ENCODE results near the gene TSSC4.
A peak's percentile ranks its signal among the peaks of the same experiment; 100 is the strongest.

The TSSC4 gene

DNA sequence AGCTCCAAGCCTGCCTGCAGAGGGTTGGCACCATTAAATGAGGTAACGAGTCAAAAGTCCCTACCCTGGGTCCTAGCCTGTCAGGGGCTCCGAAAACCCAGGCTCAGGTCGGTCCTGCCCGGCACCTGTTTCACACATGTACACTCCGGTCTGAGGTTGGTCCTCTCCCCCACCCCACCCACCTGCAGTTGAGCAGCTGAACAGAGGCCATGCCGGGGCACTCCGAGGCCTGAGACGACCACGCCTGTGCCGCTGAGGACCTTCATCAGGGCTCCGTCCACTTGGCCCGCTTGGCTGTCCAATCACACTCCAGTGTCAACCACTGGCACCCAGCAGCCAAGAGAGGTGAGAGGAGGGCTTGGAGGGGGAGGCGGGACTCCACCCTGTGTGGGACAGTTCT lies 1.6 kb downstream of the TSSC4 start:
- DNase-seq, result no peak

- DNase-seq, result no peak
These were observed 2.5 kb downstream of the TSSC4 start for GRCh38 chr11:2402890-2403645.

- no peak for DNase-seq
These were observed 4.2 kb downstream of the TSSC4 start for GRCh38 chr11:2404735-2405196.

- DNase-seq, result no peak
These were observed 5.9 kb downstream of the TSSC4 start for GRCh38 chr11:2406451-2406850.

DNA sequence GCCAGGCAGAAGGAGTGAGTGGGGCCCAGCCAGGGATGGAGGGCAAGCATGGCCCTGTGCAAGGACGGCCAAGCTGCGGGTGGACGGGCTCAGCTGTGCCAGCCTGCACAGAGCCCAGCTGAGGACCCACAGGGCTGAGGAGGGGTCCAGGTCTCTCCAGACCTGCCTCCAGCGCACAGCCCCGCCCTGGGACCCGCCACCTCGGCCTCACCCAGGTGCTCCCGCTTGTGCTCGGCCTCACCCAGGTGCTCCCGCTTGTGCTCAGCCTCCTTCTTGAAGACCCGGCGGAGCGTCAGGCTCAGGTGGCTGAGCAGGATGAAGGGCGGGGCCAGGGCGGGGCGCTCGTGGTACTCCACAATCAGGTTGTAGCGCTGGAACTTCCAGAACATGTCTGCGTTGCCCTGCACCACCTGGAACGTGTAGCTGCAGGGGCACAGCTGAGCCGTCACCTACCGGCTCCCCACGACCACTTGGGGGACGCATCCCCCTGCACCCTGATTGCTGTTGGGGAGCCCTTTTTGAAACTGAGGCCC lies 6.4 kb downstream of the TSSC4 start:
- DNase-seq, result no peak

DNA sequence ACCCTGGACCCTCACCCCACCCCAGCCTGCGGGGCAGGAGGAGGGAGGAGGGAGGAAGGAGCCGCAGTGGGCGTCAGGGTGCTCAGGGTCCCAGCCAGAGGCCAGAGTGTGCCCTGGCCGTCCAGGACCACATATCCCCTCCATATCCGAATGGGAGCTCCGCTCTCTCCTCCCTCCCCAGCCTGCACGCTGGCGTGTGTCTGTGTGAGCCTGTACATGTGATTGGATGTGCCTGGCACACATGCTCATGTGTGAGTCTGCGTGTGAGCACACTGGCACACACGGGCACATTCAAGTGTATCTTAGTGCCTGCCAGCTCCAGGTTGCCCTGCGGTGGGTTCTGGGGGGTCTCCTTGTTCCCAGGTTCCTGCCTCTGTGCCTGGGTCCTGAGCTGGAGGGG lies 8.1 kb downstream of the TSSC4 start:
- DNase-seq, result no peak

DNA sequence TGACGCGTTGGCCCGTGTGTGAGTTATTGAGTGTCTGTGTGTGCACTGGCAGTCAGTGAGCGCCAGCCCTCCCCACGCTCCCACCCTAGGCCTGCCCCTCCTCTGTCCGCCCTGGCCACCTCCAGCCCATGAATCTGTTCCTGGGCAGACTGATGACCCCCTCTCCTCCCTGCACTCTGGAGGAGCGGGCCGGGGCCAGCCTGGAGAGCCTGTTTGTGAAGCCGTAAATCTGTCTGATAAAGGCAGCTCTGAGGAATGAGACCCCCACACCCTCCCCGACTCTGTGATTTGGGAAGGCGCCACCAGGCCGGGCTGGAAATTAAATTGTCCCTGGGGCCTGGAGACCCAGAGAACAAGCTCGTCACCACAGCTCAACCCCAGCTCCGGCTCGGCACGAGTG lies 8.6 kb downstream of the TSSC4 start:
- DNase-seq, result no peak

GRCh38 chr11:2409611-2410468 lies 9.3 kb downstream of the TSSC4 start:
- DNase-seq, result no peak

- DNase-seq, result no peak
These were observed 10.1 kb downstream of the TSSC4 start for GRCh38 chr11:2410616-2411015.

- no peak for DNase-seq
These were observed 11.1 kb downstream of the TSSC4 start for GRCh38 chr11:2411446-2412305.

DNA sequence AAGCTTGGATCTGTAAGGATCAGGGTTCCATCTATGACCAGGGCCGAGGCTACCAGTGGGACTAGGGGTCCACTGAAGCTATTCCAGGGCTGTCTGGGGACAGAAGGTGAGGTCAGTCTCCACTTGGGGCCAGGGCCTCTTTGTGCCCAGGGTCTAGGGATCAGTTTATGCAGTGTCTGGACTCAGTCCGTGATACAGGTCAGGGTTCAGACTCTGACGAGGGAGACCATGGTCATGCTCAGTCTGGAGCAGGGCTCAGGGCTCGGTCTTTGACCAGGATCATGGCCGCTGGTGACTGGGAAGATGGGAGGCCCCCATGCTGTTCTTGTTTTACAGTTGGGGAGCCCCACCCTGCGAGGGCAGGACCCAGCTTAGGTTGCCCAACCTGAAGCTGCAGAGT lies 11.8 kb downstream of the TSSC4 start:
- DNase-seq, result no peak

DNA sequence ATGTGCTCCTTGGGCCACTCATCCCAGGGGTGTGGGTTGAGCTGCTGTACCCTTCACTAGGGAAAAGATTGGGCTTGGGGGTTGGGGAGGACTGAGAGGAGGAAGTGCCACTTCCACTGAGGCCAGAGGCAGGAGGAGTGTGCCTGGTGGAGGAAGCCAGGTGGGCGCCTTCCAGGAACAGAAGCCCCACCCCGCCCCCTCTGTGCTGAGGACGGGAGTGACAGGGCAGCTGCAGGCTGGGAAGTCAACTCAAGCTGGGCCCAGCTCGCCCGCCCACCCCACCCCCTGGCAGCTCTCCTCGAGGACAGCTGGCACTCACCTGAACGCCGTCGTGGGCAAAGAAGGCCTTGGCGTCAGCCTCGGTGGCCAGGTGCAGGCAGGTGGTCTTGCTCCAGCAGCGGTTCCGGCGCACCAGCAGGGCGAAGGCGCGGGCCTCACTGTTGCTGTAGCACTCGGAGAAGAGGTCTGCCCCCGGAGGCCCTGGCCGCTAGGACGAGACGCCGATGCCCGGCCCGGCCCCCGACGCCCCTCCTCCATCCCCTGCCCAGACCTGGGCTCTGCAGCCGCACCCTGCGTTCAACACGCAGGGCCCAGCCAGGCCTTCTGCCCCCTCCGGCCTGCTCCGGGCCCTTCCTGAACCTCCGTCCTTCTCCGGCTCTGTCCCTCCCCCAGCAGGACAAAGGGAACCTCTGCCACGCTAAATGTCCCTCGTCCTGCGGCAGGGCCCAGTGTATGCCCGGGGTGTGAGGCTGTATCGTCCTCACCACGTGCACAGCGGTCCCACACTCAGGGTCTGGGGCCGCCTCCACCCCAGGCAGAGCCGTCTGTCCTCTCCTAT lies 13.4 kb downstream of the TSSC4 start:
- DNase-seq, result no peak

DNA sequence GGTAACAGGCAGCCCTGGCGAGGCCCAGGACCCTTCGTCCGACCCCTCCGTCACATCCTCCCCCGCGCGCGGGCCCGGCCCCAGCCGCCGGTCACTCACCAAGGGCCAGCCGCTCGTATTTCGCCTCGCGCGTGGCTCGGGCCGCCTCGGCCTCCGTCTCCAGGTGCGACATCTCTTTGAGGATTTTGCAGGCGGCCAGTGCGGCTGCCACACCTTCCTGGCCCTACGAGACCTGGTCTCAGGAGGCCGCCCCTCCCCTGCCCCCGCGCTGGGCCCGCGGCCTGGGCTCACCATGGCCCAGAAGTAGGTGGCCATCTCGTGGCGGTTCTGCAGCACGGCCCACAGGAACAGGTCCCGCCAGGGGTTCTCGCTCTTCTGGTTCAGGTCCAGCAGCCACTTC lies 14.1 kb downstream of the TSSC4 start:
- no peak for DNase-seq

DNA sequence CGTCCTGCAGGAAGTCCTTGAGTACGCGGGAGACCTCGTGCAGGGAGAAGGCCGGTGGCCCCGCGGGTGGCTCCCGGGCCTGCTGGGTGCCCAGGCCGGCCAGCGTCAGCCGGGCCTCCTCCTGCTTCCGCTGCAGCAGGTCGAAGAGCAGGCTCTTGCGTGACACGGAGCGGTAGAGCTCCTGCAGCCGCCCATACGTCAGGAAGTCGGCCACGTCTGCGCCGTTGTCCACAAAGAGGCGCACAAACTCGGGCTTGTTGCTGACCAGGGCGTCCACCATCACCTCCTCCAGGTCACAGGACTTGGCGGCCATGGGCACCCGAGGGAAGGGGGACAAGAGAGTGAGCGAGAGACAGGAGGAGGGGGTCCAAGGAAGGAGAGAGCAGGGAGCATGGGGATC lies 14.6 kb downstream of the TSSC4 start:
- no peak for DNase-seq

GRCh38 chr11:2415601-2416380 lies 15.2 kb downstream of the TSSC4 start:
- DNase-seq, result no peak

DNA sequence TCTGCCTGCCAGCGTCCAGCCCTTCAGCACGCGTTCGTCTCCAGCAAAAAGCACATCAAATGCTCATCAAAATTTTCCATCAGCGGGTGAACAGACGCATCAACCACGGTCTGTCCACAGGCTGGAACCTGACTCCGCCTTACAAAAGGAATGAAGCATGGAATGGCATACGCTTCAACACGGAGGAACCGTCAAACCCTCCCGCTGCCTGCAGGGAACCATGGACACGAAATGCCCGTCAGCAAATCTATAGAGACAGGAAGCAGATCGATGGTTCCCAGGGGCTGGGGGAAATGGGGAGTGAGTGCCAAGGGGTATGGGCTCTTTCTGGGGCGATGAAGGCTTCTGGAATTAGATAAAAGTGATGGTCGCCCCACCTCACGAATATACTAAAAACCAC lies 16.2 kb downstream of the TSSC4 start:
- no peak for DNase-seq

DNA sequence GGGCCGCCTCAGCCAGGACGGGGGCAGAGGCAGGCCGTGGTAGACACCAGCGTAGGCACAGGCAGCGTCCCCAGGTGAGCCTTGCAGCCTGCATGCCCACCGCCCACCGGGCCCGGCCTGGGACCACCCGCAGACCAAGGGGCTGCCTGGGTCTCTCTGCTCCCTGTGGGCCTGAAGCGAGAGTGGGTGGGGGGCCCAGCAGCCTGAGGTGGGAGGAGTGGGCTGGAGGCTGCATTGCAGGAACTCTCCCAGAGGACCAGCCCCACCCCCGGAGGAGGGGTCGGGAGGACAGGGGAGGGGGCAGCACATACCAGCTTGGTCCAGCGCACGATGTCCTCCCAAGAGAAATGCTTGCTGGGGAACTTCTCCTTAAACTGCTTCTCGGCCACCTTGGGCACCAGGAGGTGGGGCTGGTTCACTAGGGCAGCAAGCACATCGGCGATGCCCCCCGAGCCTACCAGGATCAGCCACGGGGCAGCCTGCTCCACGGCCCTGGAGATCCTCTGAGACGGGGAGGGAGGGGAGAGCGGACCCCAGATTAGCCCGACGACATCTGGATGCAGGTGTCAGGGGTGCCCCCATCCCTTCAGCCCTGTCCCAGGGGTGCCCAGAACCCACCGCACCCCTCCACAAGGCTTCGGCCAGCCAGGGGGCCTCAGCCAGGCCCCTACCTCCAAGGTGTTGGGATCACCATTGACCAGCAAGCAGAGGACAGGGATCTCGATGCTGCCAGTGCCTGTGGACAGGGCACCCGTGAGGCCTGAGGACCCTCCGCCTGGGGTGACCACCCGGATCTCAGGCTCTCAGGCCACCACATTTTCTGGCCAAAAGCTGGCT lies 17.5 kb downstream of the TSSC4 start:
- no peak for DNase-seq

GRCh38 chr11:2418693-2419360 lies 18.3 kb downstream of the TSSC4 start:
- DNase-seq, result no peak

- peak in 3 of 4 experiments; percentile 26 to 31 (median 29) for DNase-seq
These were observed 19.3 kb downstream of the TSSC4 start for GRCh38 chr11:2419638-2420501.

Measured in activated CD4-positive, CD25-positive, alpha-beta regulatory T cell (primary cell).